T-helper 2 cell treated with Interferon-gamma antibody and Interleukin-4, amounts not matched to agents 5 μg/mL and 100 μg/mL, for 36 hours (primary cell): Measurements from ENCODE around the gene LAMC2.
"Not testable (repeated sequence)": the region's sequence is repeated elsewhere in the genome, so short reads cannot be mapped to it uniquely, and the experiment has no call there.

Source experiments
- DNase-seq: peaks from one replicate; pipeline ENCODE4 v3.0.0; 2021; ENCODE audit warnings: low spot score
- H3K27ac Mint-ChIP-seq: one replicate; pipeline ENCODE4 v1.8.0; 2021; ENCODE audit warnings: mild to moderate bottlenecking, mixed read lengths
- H3K27me3 Mint-ChIP-seq: one replicate; pipeline ENCODE4 v1.8.0; 2021; ENCODE audit warnings: low read depth, mixed read lengths
- H3K36me3 Mint-ChIP-seq: one replicate; pipeline ENCODE4 v1.8.0; 2021; ENCODE audit warnings: low read depth, mixed read lengths
- H3K4me1 Mint-ChIP-seq: one replicate; pipeline ENCODE4 v1.8.0; 2021; ENCODE audit warnings: low read depth, mixed read lengths
- H3K4me3 Mint-ChIP-seq: one replicate; pipeline ENCODE4 v1.8.0; 2022; ENCODE audit warnings: mild to moderate bottlenecking, moderate library complexity, mixed read lengths
- H3K9me3 Mint-ChIP-seq: one replicate; pipeline ENCODE4 v1.8.0; 2021; ENCODE audit warnings: mixed read lengths

The LAMC2 gene

DNA sequence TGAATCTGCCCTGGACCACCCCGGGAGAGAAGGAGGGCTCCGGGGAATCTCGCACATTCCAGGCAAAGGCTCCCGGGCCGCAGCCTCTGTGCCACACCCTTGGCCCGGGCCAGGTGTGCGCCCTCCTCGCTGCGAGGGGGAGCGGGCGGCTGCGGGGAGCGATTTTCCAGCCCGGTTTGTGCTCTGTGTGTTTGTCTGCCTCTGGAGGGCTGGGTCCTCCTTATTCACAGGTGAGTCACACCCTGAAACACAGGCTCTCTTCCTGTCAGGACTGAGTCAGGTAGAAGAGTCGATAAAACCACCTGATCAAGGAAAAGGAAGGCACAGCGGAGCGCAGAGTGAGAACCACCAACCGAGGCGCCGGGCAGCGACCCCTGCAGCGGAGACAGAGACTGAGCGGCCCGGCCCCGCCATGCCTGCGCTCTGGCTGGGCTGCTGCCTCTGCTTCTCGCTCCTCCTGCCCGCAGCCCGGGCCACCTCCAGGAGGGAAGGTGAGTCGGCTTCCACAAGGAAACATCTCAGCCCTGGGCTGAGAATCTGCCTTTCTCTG lies at the start of gene LAMC2:
TSS of gene LAMC2 (plus strand) at position 324 of the 550 bp plus-strand sequence. CDS start at position 413, 89 bp downstream.
- no peak for DNase-seq
- Mint-ChIP-seq H3K27me3 (peaks cover 42% of the 10 kb centered on the region), H3K36me3 (no peaks in the 10 kb centered on the region), H3K4me3 (peak within 1 kb of the TSS; percentile 16), H3K9me3 (no peaks in the 10 kb centered on the region), H3K27ac (no peak within 1 kb of the TSS), H3K4me1 (peaks cover 2% of the 10 kb centered on the region)

DNA sequence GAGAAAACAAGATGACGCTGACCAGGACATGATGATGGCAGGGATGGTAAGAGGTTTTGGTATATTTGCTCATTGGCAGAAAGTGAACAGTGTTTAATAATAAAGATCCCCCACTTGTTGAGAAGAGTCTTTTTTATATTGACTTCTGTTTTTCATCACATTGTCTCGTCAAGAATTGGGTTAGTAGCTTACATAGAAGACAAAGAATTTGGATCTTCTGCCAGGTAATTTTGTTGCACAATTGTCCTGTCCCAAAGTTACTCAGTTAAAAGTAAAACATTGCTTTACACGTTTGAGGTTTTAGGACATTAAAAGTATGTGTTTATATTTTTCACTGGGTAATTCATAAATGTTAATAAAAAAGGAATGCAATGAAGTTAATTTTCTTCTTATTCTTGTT lies 48.3 kb upstream of the LAMC2 start:
- H3K9me3 Mint-ChIP-seq: no peaks in the 10 kb centered on the region
- no peaks in the 10 kb centered on the region for H3K36me3 Mint-ChIP-seq
- no peaks in the 10 kb centered on the region for H3K4me1 Mint-ChIP-seq
- H3K27me3 Mint-ChIP-seq: peaks cover 26% of the 10 kb centered on the region
- no peak overlapping the region for H3K4me3 Mint-ChIP-seq
- no peak overlapping the region for H3K27ac Mint-ChIP-seq
- no peak for DNase-seq

- H3K4me1 Mint-ChIP-seq: no peaks in the 10 kb centered on the region
- H3K27ac Mint-ChIP-seq: no peak overlapping the region
- H3K27me3 Mint-ChIP-seq: peaks cover 26% of the 10 kb centered on the region
- H3K4me3 Mint-ChIP-seq: no peak overlapping the region
- DNase-seq: no peak
- no peaks in the 10 kb centered on the region for H3K36me3 Mint-ChIP-seq
- H3K9me3 Mint-ChIP-seq: no peaks in the 10 kb centered on the region
Measured at GRCh38 chr1:183138301-183138700, 47.8 kb upstream of the LAMC2 start.

DNA sequence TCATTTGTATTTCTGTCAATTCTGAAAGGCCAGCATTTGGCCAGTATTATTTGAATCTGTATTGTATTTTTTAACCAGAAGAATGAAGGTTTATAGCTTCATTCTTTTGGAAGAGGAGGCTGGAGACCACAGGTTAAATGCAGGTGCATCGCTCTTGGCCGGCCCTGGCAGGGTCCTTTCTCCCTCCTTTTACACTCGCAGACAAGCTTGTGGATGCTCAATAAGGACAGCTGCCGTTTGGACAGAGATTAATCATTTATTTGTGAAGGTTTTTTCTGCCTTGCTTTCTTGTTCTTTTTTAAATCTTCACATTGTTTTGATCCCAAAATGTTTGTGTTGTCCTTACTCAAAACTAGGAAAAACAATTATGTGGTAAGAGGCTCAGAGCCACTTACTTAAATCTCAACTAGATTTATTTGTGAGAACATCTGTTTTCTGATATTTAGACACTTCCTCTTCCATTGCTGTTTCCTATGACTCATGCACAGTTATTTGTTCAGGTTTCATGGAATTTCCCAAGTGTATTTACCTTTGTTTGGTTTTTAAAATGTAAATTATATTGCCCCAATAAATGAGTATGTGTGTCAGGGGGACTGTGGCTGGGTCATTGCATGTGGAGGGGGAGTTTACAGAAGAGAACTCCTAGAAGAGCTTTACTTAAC lies 46.7 kb upstream of the LAMC2 start:
- H3K9me3 Mint-ChIP-seq: no peaks in the 10 kb centered on the region
- H3K27ac Mint-ChIP-seq: no peak overlapping the region
- peaks cover 30% of the 10 kb centered on the region for H3K27me3 Mint-ChIP-seq
- no peaks in the 10 kb centered on the region for H3K4me1 Mint-ChIP-seq
- no peak for DNase-seq
- no peak overlapping the region for H3K4me3 Mint-ChIP-seq
- H3K36me3 Mint-ChIP-seq: no peaks in the 10 kb centered on the region

- Mint-ChIP-seq H3K36me3 (no peaks in the 10 kb centered on the region), H3K27me3 (peaks cover 31% of the 10 kb centered on the region), H3K9me3 (no peaks in the 10 kb centered on the region), H3K27ac (no peak overlapping the region), H3K4me3 (no peak overlapping the region), H3K4me1 (no peaks in the 10 kb centered on the region)
- DNase-seq: no peak
Measured at GRCh38 chr1:183140633-183141032, 45.4 kb upstream of the LAMC2 start.

- Mint-ChIP-seq H3K27me3 (peaks cover 31% of the 10 kb centered on the region), H3K36me3 (no peaks in the 10 kb centered on the region), H3K4me3 (no peak overlapping the region), H3K9me3 (no peaks in the 10 kb centered on the region), H3K4me1 (no peaks in the 10 kb centered on the region), H3K27ac (no peak overlapping the region)
- no peak for DNase-seq
Measured at GRCh38 chr1:183142171-183142570, 43.9 kb upstream of the LAMC2 start.

DNA sequence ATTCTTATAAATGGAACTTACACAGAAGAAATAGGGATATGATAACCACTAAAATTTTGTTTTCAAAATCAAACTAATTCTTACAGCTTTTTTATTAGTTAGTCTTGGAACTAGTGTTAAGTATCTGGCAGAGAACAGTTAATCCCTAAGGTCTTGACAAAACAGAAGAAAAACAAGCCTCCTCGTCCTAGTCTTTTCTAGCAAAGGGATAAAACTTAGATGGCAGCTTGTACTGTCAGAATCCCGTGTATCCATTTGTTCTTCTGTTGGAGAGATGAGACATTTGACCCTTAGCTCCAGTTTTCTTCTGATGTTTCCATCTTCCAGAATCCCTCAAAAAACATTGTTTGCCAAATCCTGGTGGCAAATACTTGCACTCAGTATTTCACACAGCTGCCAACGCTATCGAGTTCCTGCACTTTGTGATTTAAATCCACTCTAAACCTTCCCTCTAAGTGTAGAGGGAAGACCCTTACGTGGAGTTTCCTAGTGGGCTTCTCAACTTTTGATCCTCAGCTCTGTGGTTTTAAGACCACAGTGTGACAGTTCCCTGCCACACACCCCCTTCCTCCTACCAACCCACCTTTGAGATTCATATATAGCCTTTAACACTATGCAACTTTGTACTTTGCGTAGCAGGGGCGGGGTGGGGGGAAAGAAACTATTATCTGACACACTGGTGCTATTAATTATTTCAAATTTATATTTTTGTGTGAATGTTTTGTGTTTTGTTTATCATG lies 42.3 kb upstream of the LAMC2 start:
- peaks cover 32% of the 10 kb centered on the region for H3K27me3 Mint-ChIP-seq
- no peak overlapping the region for H3K4me3 Mint-ChIP-seq
- no peaks in the 10 kb centered on the region for H3K36me3 Mint-ChIP-seq
- no peaks in the 10 kb centered on the region for H3K4me1 Mint-ChIP-seq
- no peaks in the 10 kb centered on the region for H3K9me3 Mint-ChIP-seq
- no peak overlapping the region for H3K27ac Mint-ChIP-seq
- DNase-seq: no peak

- H3K27ac Mint-ChIP-seq: no peak overlapping the region
- no peak overlapping the region for H3K4me3 Mint-ChIP-seq
- no peak for DNase-seq
- H3K27me3 Mint-ChIP-seq: peaks cover 25% of the 10 kb centered on the region
- H3K4me1 Mint-ChIP-seq: no peaks in the 10 kb centered on the region
- H3K36me3 Mint-ChIP-seq: no peaks in the 10 kb centered on the region
- no peaks in the 10 kb centered on the region for H3K9me3 Mint-ChIP-seq
Measured at GRCh38 chr1:183144752-183145151, 41.3 kb upstream of the LAMC2 start.

DNA sequence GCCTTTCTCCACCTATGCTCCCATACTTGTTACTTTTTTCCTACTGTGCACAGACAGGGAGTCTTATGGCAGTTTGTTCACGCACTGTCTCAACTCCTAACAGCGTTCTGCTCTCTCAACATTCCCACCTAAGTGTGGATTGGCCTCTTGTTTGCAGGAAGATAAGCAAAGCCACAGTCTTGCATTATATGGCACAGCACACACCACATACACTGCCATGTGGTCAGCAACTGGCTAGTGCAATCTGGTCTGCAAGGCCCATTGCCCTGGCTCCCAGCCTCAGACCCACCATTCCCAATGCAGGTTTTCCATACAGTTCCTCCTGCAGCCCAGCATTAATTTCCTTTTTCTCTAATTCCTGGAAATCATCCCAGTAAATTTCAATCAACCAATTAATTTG lies 38.3 kb upstream of the LAMC2 start:
- DNase-seq: no peak
- no peak overlapping the region for H3K4me3 Mint-ChIP-seq
- no peak overlapping the region for H3K27ac Mint-ChIP-seq
- peaks cover 11% of the 10 kb centered on the region for H3K27me3 Mint-ChIP-seq
- no peaks in the 10 kb centered on the region for H3K9me3 Mint-ChIP-seq
- H3K4me1 Mint-ChIP-seq: no peaks in the 10 kb centered on the region
- H3K36me3 Mint-ChIP-seq: no peaks in the 10 kb centered on the region

- H3K4me1 Mint-ChIP-seq: no peaks in the 10 kb centered on the region
- H3K27ac Mint-ChIP-seq: no peak overlapping the region
- no peak overlapping the region for H3K4me3 Mint-ChIP-seq
- H3K27me3 Mint-ChIP-seq: peaks cover 9% of the 10 kb centered on the region
- no peak for DNase-seq
- no peaks in the 10 kb centered on the region for H3K36me3 Mint-ChIP-seq
- H3K9me3 Mint-ChIP-seq: no peaks in the 10 kb centered on the region
Measured at GRCh38 chr1:183148599-183148998, 37.5 kb upstream of the LAMC2 start.

GRCh38 chr1:183149273-183149672 lies 36.8 kb upstream of the LAMC2 start:
- Mint-ChIP-seq H3K9me3 (no peaks in the 10 kb centered on the region), H3K27me3 (peaks cover 8% of the 10 kb centered on the region), H3K36me3 (no peaks in the 10 kb centered on the region), H3K27ac (no peak overlapping the region), H3K4me3 (no peak overlapping the region), H3K4me1 (no peaks in the 10 kb centered on the region)
- no peak for DNase-seq

DNA sequence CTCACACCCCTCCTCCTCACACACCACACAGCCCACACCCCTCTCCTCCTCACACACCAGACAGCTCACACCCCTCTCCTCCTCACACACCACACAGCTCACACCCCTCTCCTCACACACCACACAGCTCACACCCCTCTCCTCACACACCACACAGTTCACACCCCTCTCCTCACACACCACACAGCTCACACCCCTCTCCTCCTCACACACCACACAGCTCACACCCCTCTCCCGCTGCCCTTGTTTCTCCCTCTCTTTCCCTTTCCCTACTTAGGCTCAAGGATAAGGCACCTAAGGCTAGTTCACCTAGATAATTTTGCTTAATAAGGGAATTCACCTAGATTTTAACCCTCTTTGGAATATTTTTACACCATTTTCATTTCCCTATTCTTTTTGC lies 36.0 kb upstream of the LAMC2 start:
- H3K4me1 Mint-ChIP-seq, H3K27me3 Mint-ChIP-seq, DNase-seq: not testable (repeated sequence)

GRCh38 chr1:183150445-183150844 lies 35.6 kb upstream of the LAMC2 start:
- H3K9me3 Mint-ChIP-seq: no peaks in the 10 kb centered on the region
- no peaks in the 10 kb centered on the region for H3K4me1 Mint-ChIP-seq
- H3K27ac Mint-ChIP-seq: no peak overlapping the region
- no peaks in the 10 kb centered on the region for H3K36me3 Mint-ChIP-seq
- peaks cover 6% of the 10 kb centered on the region for H3K27me3 Mint-ChIP-seq
- H3K4me3 Mint-ChIP-seq: no peak overlapping the region
- DNase-seq: no peak

More for the DNA sequence above, 36.0 kb upstream of the LAMC2 start:
- not testable (repeated sequence) for H3K9me3 Mint-ChIP-seq, H3K27ac Mint-ChIP-seq, H3K4me3 Mint-ChIP-seq, H3K36me3 Mint-ChIP-seq

GRCh38 chr1:183152180-183152579 lies 33.9 kb upstream of the LAMC2 start:
- DNase-seq: no peak
- Mint-ChIP-seq H3K36me3 (no peaks in the 10 kb centered on the region), H3K9me3 (no peaks in the 10 kb centered on the region), H3K4me1 (no peaks in the 10 kb centered on the region), H3K4me3 (no peak overlapping the region), H3K27me3 (peaks cover 6% of the 10 kb centered on the region), H3K27ac (no peak overlapping the region)
